PC-3 (cell line): ENCODE results near the gene ERP27. TPM values are rescaled to one million over a fixed set of nuclear protein-coding genes. Genes with fewer than 3 reads are reported as not detected.
A peak's percentile ranks its signal among the peaks of the same experiment; 100 is the strongest.

Source experiments
- ATAC-seq: fragments of 200-7000 bp; cut with Tn5 transposase; 2 replicates; pipeline ENCODE4 v1.9.1; 2020; ENCODE audit warnings: mild to moderate bottlenecking, moderate library complexity
- BruUV-seq: library from RNA; stranded (reverse); fragments of 400-500 nt; replicated peaks from 2 replicates; lab custom pipeline; 2021; lab: Mats Ljungman, UMichigan
- CTCF ChIA-PET: fragments of 300-600 bp; sonication (Branson Sonifier 250); formaldehyde crosslinking; loops from one replicate; lab custom pipeline; 2022; ENCODE audit warnings: antibody characterized with exemption; lab: Charles Lee
- POLR2A ChIA-PET: fragments of 300-600 bp; sonication (Branson Sonifier 250); formaldehyde crosslinking; loops from one replicate; lab custom pipeline; 2022; ENCODE audit warnings: antibody characterized with exemption; ENCODE audit not compliant: unreplicated experiment; lab: Charles Lee
- DNase-seq: peaks from one replicate; pipeline ENCODE4 v3.0.0-alpha.2; 2015
- H2AFZ ChIP-seq: fragments of 300-600 bp; sonication (generic); 2 replicates; pipeline ENCODE4 v1.6.0; 2016; ENCODE audit warnings: antibody characterized with exemption, low read length
- H3F3A ChIP-seq: fragments of 300-600 bp; sonication (generic); one replicate; pipeline ENCODE4 v1.6.0; 2017; ENCODE audit warnings: antibody characterized with exemption, low read length, control low read depth, mild to moderate bottlenecking; ENCODE audit not compliant: unreplicated experiment
- H3K27ac ChIP-seq: fragments of 300-600 bp; sonication (generic); 2 replicates; pipeline ENCODE4 v1.5.1; 2016; ENCODE audit warnings: mild to moderate bottlenecking, low read length
- H3K27me3 ChIP-seq: fragments of 300-600 bp; sonication (generic); 2 replicates; pipeline ENCODE4 v1.6.1; 2016; ENCODE audit warnings: low read length, mixed read lengths
- H3K36me3 ChIP-seq: fragments of 300-600 bp; sonication (generic); 2 replicates; pipeline ENCODE4 v1.6.1; 2016; ENCODE audit warnings: low read depth, mixed run types, low read length, mixed read lengths
- H3K4me1 ChIP-seq: fragments of 300-600 bp; sonication (generic); 2 replicates; pipeline ENCODE4 v1.5.1; 2016; ENCODE audit warnings: low read length; ENCODE audit not compliant: insufficient read depth
- H3K4me2 ChIP-seq: fragments of 300-600 bp; sonication (generic); 2 replicates; pipeline ENCODE4 v1.6.0; 2016; ENCODE audit warnings: low read length
- H3K4me3 ChIP-seq: fragments of 300-600 bp; sonication (generic); 2 replicates; pipeline ENCODE4 v1.5.1; 2016; ENCODE audit warnings: mild to moderate bottlenecking, low read length, mixed read lengths
- H3K79me2 ChIP-seq: fragments of 300-600 bp; sonication (generic); 2 replicates; pipeline ENCODE4 v1.6.1; 2017; ENCODE audit warnings: low read length, mixed read lengths
- H3K9ac ChIP-seq: fragments of 300-600 bp; sonication (generic); 2 replicates; pipeline ENCODE4 v1.6.0; 2016; ENCODE audit warnings: mild to moderate bottlenecking, low read length
- H3K9me2 ChIP-seq: fragments of 300-600 bp; sonication (generic); replicated peaks from 2 replicates; pipeline ENCODE4 v1.6.1; 2016; ENCODE audit warnings: mixed run types, low read length, mixed read lengths
- H3K9me3 ChIP-seq: fragments of 300-600 bp; sonication (generic); 2 replicates; pipeline ENCODE4 v1.6.1; 2016; ENCODE audit warnings: low read length, mixed read lengths
- H4K20me1 ChIP-seq: fragments of 300-600 bp; sonication (generic); 2 replicates; pipeline ENCODE4 v1.6.1; 2016; ENCODE audit warnings: low read length, mixed read lengths
- EZH2 ChIP-seq: fragments of 300-600 bp; sonication (generic); IDR thresholded peaks from one replicate; pipeline ENCODE4 v1.6.1; 2017; ENCODE audit warnings: antibody characterized with exemption, mild to moderate bottlenecking, low read length; ENCODE audit not compliant: unreplicated experiment
- EZH2phosphoT487 ChIP-seq: fragments of 300-600 bp; sonication (generic); IDR thresholded peaks from 2 replicates; pipeline ENCODE4 v1.6.1; 2018; ENCODE audit warnings: mild to moderate bottlenecking, antibody characterized with exemption, low read length, borderline replicate concordance
- intact Hi-C: fragments of 100-400 bp; cut with micrococcal nuclease; formaldehyde crosslinking; loops from 2 replicates; pipeline ENCODE4 v1.9.0; 2023
- total RNA-seq: library from RNA; depleted of rRNA; stranded (reverse); fragments of >200 nt; gene quantifications from 2 replicates; pipeline ENCODE4 v1.2.3, GENCODE V29; 2014
- TF ChIP-seq, protein P1 (sequence below): fragments of 300-600 bp; sonication (generic); conservative IDR thresholded peaks from 2 replicates; pipeline ENCODE4 v1.5.1; 2017; ENCODE audit warnings: antibody characterized with exemption, low read depth, mild to moderate bottlenecking, low read length

The ERP27 gene
- total RNA-seq, 1 experiment from 2014 or later: not detected

DNA sequence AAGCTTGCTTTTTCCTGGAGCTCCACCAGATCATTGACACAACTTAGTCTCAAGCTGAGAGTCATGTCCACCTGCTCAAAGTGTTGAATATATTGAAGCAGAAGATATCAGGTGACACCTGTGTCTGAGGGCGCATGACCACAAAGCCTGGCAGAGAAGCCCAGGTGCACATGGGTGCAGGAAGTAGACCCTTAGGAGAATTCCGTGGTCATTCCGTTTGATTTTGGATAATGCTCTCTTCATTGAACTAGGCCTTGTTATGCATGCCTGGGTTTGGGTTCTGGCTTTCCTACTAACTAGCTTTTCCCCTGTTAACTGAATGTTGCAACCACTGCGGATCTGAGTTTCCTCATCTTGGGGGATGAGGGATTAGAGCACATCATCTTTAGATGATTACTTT lies 15.9 kb upstream of the ERP27 start:
- Histone ChIP-seq H2AFZ (no peak overlapping the region), H3F3A (no peaks in the 10 kb centered on the region), H3K9me3 (no peaks in the 10 kb centered on the region), H3K79me2 (no peaks in the 10 kb centered on the region), H3K27ac (no peak overlapping the region), H3K4me2 (no peak overlapping the region), H4K20me1 (no peaks in the 10 kb centered on the region), H3K4me3 (no peak overlapping the region), H3K4me1 (peaks cover 34% of the 10 kb centered on the region), H3K9ac (no peak overlapping the region), H3K27me3 (no peaks in the 10 kb centered on the region), H3K9me2 (no peaks in the 10 kb centered on the region), H3K36me3 (no peaks in the 10 kb centered on the region)
- TF ChIP-seq EZH2phosphoT487 (no peak), EZH2 (no peak)
- TF ChIP-seq, protein P1, sequence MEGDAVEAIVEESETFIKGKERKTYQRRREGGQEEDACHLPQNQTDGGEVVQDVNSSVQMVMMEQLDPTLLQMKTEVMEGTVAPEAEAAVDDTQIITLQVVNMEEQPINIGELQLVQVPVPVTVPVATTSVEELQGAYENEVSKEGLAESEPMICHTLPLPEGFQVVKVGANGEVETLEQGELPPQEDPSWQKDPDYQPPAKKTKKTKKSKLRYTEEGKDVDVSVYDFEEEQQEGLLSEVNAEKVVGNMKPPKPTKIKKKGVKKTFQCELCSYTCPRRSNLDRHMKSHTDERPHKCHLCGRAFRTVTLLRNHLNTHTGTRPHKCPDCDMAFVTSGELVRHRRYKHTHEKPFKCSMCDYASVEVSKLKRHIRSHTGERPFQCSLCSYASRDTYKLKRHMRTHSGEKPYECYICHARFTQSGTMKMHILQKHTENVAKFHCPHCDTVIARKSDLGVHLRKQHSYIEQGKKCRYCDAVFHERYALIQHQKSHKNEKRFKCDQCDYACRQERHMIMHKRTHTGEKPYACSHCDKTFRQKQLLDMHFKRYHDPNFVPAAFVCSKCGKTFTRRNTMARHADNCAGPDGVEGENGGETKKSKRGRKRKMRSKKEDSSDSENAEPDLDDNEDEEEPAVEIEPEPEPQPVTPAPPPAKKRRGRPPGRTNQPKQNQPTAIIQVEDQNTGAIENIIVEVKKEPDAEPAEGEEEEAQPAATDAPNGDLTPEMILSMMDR: no peak
- no TSS peak for BruUV-seq
- intact Hi-C loops: no loop called here
- POLR2A ChIA-PET: no interaction called here
- ATAC-seq (no peak), DNase-seq (no peak)
- CTCF ChIA-PET: no interaction called here

DNA sequence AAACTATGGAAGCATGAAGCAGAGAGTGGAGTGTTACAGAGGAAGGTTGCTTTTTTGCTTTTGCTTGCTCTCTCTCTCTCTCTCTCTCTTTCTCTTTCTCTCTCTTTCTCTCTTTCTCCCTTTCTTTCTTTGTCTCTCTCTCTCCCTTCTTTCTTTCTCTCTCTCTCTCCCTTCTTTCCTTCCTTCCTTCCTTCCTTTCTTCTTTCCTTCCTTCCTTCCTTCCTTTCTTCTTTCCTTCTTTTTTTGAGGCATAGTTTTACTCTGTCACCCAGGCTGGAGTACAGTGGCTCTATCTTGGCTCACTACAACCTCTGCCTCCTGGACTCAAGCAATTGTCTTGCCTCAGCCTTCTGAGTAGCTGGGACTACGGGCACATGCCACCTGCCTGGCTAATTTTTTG lies 15.4 kb upstream of the ERP27 start:
- DNase-seq (no peak), ATAC-seq (no peak)
- Histone ChIP-seq H3K9me3 (no peaks in the 10 kb centered on the region), H3K9me2 (no peaks in the 10 kb centered on the region), H3K9ac (no peak overlapping the region), H3K27me3 (no peaks in the 10 kb centered on the region), H2AFZ (no peak overlapping the region), H3K4me1 (peaks cover 39% of the 10 kb centered on the region), H3K79me2 (no peaks in the 10 kb centered on the region), H3F3A (no peaks in the 10 kb centered on the region), H3K27ac (no peak overlapping the region), H3K4me3 (no peak overlapping the region), H4K20me1 (no peaks in the 10 kb centered on the region), H3K36me3 (no peaks in the 10 kb centered on the region), H3K4me2 (no peak overlapping the region)
- BruUV-seq: no TSS peak
- TF ChIP-seq, protein P1: no peak
- TF ChIP-seq EZH2phosphoT487: no peak
- ChIA-PET CTCF (no interaction called here), POLR2A (no interaction called here)
- intact Hi-C loops: no loop called here

DNA sequence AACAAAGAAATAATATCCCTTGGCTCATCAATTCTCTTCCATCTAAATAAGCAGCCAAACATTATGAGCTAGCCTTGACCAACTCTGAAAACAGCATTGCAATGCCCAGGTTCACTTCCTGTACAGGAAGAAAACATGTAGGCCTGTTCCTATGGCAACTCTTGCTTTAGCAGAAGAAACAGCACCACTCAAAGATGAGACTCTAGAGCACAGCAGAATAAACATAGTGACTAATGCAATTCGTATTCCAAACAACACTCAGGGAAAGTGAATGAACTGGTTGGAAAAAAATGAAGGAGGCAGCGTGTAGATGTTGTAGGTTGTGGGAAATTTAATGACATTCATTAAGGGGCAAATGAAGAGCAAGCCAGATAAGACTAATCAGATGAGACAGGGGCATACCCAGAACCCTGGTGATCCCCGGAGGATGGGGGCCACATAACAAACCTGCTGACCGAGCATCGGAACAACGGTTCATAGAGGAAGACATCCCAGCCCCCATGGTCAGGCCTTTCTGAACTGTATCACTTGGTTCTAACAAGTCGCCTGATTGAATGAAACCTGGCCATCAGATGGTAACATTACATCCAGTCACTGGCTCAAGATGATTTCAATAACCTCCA lies 14.1 kb upstream of the ERP27 start:
- Histone ChIP-seq H3K4me2 (peak overlapping the region; percentile 67), H3K4me3 (0 out of 2 replicates have a peak overlapping the region, but pooled peaks have one; percentile 14), H2AFZ (peak overlapping the region; percentile 52), H3K9me2 (no peaks in the 10 kb centered on the region), H3K9ac (no peak overlapping the region; the same call in 1 of the 2 replicates), H3K27me3 (no peaks in the 10 kb centered on the region), H3K4me1 (peaks cover 53% of the 10 kb centered on the region), H3K27ac (peak overlapping the region; percentile 71), H3F3A (no peaks in the 10 kb centered on the region), H3K79me2 (no peaks in the 10 kb centered on the region), H3K9me3 (no peaks in the 10 kb centered on the region), H3K36me3 (no peaks in the 10 kb centered on the region), H4K20me1 (no peaks in the 10 kb centered on the region)
- ChIA-PET CTCF (no interaction called here), POLR2A (no interaction called here)
- intact Hi-C loops: no loop called here
- ATAC-seq (peak; percentile 96), DNase-seq (peak; percentile 90)
- BruUV-seq: no TSS peak
- TF ChIP-seq EZH2phosphoT487 (no peak), EZH2 (no peak)
- TF ChIP-seq, protein P1: no peak
